Panc1 (cell line): Measurements from ENCODE around the gene PRSS33.

Source experiments
- CTCF ChIP-seq: fragments of 450-650 bp; IDR thresholded peaks from 2 replicates; pipeline ENCODE4 v1.5.1; 2017; ENCODE audit warnings: mild to moderate bottlenecking
- POLR2AphosphoS5 ChIP-seq: IDR thresholded peaks from 2 replicates; pipeline ENCODE4 v1.6.1; 2012; ENCODE audit warnings: mild to moderate bottlenecking, low read depth, low read length, moderate library complexity
- REST ChIP-seq, 2 experiments: IDR thresholded peaks; 2 replicates each; pipeline ENCODE4 v1.6.1; 2011 to 2012; ENCODE audit warnings: low read depth in 2 of 2, control low read depth in 1 of 2, low read length in 1 of 2, mild to moderate bottlenecking in 1 of 2, moderate library complexity in 1 of 2; ENCODE audit not compliant: insufficient read depth in 1 of 2

GRCh38 chr16:2749936-2750335 lies 37.4 kb downstream of the PRSS33 start:
- TF ChIP-seq CTCF (no peak), POLR2AphosphoS5 (no peak), REST (IDR thresholded peaks at IDR 0.05; ENCODE audit: insufficient read depth in 1 of 2, low read depth in 2 of 2, low read length in 1 of 2) (no peak)
